Stimulated activated CD4-positive, alpha-beta T cell treated with anti-CD3 and anti-CD28 coated beads, Interleukin-4, amount 100 ng/mL, for 48 hours (primary cell): Measurements from ENCODE around the gene EIF4A3.
"Not testable (repeated sequence)": the region's sequence is repeated elsewhere in the genome, so short reads cannot be mapped to it uniquely, and the experiment has no call there.

ENCODE experiments used
- DNase-seq, 2 donors: peaks; one replicate each; pipeline ENCODE4 v3.0.0-alpha.2; 2020; ENCODE audit warnings: low read depth in 2 of 2

The EIF4A3 gene

DNA sequence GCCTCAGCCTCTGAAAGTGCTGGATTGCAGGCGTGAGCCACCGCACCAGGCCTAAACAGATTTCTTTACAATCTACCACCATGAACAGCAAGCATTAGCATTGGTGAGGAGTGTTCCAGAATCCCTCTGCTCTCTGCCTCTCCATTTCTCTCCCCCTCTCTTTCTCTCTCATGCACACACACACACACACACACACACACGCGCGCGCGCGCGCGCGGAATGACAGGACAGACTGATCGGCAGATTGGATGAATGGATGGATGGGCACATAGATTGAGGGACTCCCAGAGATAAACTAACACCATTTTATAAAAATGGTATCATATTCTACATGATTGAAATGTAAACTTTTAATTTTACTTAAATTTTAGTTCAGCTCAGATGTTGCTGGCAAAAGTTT is 26.2 kb upstream of the EIF4A3 start:
- no peak for DNase-seq

DNA sequence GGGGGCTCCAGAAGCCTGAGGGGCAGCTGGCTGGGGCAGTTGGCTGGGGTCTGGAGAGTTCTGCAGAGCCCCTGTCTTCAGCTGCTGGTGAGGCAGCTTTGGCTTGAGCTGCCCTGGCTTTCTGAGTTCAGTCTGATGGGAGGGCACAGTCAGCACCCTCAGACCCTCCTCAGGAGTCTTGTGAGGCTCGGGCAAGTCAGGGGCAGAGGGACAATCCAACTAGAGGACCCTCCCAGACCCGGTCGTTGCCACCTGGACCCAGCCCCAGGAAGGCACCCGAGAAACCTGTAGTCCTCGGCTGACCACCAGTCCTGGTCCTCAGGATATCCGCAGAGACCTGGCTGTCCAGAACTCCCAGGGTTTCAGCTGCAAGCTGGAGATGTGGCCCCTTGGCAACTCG is 24.8 kb upstream of the EIF4A3 start:
- DNase-seq: no peak

DNA sequence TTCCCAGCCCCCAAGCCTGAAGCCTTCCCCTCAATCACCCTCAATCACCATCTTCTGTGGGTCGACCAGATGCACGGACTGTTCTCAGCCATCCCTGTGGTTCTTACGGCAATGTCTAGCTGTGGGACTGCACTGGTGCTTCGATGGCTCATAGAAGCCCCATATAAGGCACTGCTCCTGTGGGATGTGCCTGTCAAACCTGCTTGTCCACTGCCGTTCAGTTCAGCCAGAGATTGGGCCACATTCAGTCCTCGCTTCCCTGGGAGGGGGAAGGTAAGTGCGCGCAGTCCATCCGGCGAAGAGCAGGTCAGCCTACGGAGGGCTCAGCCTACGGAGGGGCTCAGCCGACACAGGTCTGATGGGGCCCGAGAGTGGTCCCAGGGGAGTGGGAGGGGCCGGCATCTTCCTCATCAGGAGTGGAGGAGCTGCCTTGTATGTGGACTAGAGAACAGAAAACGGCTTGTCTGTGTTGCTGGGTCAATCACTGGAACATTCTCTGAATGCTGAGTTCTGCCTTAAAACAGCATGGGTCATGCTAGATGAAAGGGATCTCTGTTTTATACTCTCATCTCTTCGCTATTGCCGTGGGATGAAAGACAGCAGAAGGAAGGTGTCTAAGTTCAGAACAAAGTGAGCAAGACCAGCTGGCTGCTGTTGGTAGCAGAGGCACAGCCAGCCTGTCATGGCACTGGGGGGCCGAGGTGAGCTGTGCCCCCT is 23.0 kb upstream of the EIF4A3 start, which contains the start of gene CARD14:
Gene CARD14, plus strand, starts transcription at position 247 of the 717 bp plus-strand sequence. CDS start 11,409 bp downstream, outside the sequence.
- DNase-seq: no peak

DNA sequence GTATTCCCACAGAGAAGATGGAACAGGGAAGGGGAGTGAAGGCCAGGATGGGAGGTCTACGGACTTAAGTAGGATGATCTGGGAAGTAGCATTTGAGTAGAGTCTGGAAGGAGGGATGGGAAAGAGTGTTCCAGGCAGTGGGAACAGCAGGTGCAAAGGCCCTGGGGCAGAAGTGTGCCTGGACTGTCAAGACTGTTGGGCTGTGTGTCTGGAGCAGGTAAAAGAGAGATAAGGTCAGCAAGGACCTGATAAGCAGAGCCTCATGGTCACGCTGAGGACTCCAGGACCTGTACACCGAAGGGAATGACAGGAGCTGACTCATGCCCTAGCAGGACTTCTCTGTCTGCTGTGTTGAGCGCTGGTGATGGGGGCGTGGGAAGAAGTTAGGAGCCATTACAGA is 22.2 kb upstream of the EIF4A3 start:
- DNase-seq: no peak

- no peak for DNase-seq
These were observed 21.4 kb upstream of the EIF4A3 start for GRCh38 chr17:80168371-80168770.

DNA sequence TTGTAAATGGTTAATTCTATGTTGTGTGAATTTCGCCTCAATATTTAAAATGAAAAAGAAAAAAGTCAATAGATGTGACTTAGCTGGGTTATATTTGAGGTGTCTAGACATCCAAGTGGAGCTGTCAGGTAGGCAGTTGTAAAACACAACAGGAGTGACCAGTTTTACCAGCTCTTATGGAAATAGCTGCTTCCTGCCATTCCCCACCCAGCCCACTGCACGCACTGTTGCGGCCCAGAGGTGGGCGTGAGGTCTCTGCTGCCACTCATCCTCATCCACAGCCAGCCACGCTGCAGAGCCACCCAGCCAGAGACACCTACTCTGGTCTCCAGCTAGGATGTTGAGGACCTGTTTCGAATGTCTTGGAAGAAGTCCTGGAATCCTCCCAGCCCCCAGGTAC is 19.5 kb upstream of the EIF4A3 start:
- no peak for DNase-seq

DNA sequence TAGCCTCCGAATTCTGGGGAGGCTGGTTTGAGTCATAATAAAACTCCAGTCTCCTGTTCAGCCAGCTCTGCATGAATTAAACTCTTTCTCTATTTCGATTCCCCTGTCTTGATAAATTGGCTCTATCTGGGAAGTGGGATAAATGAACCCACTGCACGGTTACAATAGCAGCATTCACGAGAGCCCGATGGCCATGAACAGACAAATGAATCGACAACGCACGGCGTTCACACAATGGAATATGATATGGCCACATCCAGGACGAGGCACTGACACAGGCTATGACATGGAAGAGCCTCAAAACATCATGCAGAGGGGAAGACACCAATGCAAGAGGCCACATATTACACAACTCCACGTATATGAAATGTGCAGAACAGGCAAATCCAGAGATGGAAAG is 17.3 kb upstream of the EIF4A3 start:
- no peak for DNase-seq

- DNase-seq: no peak
These were observed 16.4 kb upstream of the EIF4A3 start for GRCh38 chr17:80163336-80163735.

DNA sequence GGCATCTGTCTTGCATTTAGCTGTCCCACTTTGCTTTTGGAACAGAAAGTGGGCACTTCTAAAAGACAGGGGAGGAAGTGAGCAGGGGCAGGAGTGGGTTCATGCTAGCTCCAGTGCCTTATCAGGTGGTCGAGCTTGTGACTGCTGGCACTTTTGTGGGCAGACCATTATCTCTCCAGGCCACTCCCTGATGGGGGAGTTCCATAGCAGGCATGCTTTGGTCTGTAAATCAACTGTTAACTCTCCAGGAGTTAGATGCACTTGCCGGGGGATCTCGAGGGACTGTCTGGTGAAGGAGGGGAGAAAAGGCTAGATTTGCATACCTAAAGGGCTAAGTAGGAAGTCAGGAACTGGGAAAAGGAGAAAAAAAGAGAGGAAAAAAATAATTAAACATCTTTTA is 13.6 kb upstream of the EIF4A3 start:
- DNase-seq: no peak

DNA sequence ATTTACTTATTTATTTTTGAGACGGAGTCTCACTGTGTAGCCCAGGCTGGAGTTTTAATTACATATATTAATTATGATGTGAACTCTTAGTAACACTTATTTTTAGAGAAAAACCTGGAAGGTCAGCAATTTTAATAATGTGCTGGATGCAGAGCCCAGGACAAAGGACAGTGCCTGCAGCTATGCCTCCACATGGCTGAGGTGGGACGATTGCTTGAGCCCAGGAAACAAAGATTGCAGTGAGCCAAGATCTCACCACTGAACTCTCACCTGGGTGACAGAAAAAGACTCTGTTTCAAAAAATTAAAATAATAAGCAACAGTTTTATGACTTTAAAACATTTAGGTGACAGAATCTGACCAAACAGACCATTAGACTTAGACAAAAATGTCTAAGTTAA is 11.9 kb upstream of the EIF4A3 start:
- DNase-seq: no peak

GRCh38 chr17:80155600-80155999 is 8.7 kb upstream of the EIF4A3 start:
- not testable (repeated sequence) for DNase-seq

GRCh38 chr17:80154166-80154565 is 7.2 kb upstream of the EIF4A3 start:
- no peak for DNase-seq

GRCh38 chr17:80153004-80153403 is 6.1 kb upstream of the EIF4A3 start:
- DNase-seq: no peak

DNA sequence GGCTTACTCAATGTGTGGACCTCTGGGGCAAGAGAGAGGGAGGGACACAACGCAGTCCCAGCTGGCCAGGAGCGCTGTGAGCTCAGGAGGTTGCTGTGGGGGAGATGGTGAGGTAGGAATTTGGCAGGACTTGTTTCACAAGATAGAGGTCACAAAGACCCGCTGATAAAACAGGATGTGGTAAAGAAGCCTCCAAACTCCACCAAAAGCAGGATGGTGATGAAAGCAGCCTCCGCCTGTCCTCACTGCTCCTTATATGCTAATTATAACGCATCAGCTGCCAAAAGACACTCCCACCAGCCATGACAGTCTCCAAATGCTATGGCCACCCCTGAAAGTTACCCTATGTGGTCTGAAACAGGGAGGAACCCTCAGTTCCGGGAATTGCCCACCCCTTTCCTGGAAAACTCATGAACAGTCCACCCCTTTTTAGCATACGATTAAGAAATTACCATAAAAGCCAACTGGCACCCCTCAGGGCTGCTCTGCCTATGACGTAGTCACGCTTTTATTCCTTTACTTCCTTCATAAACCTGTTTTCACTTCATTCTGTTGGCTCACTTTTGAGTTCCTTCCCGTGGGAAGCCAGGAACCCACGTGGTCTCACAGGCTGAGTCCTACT is 5.3 kb upstream of the EIF4A3 start:
- no peak for DNase-seq

- no peak for DNase-seq
These were observed 4.4 kb upstream of the EIF4A3 start for GRCh38 chr17:80151333-80151732.

- DNase-seq: no peak
These were observed 550 bp downstream of the EIF4A3 start for GRCh38 chr17:80146121-80147034.

DNA sequence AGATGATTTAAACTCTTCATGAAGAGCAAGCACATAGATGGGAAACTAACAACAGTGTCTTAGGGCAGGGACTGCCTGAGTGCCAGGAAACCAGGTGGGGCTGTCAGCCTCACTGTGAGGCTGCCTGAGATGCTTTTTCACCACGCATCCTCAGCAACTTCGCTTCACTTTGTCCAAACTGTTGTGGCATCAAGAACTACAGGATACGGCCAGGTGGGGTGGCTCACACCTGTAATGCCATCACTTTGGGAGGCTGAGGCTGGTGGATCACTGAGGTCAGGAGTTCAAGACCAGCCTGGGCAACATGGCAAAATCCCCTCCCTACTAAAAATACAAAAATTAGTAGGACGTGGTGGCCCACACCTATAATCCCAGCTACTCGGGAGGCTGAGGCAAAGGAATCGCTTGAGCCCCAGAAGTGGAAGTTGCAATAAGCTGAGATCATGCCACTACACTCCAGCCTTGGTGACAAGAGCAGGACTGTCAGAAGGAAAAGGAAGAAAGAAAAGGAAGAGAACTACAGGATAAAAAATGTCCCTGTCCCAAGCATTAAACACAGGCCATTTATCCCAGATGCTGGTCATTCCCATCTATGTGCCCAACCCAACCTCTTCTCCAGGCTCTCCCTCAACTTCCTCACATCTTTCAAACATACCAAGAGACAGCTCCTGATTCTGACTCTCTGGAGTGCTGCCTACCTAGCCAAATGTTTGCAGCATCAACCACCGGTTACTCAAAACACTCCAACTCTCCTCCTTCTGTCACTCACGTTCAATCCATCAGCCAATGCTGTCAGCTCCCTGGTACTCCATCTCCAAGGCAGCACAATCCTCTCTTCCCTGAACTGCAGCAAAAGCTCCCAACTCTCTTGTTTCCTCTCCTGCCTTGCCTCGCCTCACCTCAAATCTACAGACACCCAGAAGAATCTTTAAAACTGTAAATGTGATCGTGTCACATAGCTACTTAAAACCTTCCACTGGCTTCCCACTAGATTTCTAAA is 1.6 kb downstream of the EIF4A3 start:
- no peak for DNase-seq

DNA sequence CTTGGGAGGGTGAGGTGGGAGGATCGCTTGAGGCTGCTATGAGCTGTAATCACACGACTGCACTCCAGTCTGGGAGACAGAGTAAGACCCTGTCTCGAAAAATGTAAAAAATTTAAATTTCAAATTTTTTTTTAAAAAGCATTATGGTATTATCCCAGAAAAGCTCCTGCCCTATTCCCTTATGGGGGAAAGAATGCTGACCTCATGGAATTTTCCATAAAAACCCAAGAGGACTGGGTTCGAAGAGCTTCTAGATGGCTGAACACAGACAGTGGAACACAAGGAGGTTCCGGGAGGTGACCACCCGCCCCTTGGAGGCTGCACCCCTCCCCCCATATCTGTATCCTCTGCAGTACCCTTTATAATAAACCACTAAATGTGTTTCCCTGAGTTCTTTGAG is 4.0 kb downstream of the EIF4A3 start:
- DNase-seq: no peak

DNA sequence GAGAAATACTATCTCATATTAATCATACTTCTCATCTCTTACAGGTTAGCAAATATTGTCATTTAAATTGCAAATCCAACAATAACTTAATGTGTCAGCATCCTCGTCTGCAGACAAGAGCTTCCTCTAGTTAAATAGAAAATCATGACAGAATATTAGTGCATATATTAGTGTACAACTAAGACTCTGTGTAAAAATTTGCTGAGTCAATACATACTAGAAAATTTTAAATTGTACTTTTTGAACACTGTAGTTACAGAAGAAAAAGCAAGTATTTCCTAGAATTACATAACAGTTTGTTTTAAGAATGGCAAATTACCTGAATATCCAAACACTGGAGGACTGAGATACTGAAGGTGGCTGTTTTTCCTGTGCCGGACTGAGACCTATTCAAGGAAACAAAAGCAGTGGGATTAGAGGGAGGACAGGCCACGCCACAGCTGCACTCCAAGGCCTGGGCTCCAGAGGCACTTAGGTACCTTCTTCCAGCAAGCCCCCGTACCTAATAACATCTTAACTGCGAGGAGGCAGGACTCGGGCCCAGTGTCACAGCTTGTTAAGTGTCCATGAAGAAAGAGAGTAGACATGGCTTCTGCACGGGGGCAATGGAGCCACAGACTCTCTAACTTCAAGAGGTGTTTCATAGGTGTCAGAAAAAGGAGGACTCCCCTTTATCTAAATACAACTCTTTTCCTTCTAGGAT is 5.3 kb downstream of the EIF4A3 start:
- DNase-seq: no peak

DNA sequence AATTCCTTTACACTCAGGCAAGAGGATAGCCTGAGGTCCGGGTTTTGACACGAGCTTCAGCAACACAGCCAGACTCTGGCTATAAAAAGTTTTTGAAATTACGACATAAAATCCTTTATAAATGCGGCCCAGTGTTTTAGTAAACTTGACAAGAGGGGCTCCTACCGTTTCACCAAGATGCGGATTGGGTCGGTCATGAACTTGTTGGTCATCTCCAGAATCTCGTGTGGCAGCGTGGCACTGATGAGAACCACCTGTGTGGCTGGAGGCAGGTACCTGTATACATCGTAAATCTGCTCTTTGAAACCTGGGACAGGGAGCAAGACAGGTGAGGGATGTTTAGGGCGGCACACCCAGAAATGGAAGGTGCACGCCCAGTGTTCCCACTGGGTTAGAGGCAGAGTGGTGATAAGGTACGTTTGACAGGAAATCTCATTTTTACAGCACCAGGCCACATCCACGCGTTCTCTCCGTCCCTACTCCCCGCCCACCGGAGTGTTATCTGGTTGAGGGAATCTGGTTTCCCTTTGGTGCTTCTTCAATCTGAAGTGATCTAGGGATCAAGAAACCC is 8.0 kb downstream of the EIF4A3 start:
- no peak for DNase-seq
